HG02840 (cell line): ENCODE data around the gene JUN.
"Not testable (repeated sequence)": the region's sequence is repeated elsewhere in the genome, so short reads cannot be mapped to it uniquely, and the experiment has no call there.

Source experiments
- ATAC-seq: cut with Tn5 transposase; IDR thresholded peaks from one replicate; pipeline ENCODE4 v1.9.1; 2021; ENCODE audit warnings: mild to moderate bottlenecking, moderate library complexity, moderate number of reproducible peaks; ENCODE audit not compliant: unreplicated experiment, low FRiP score

The JUN gene

GRCh38 chr1:58809325-58810010 is 25.6 kb upstream of the JUN start:
- ATAC-seq, result no peak

DNA sequence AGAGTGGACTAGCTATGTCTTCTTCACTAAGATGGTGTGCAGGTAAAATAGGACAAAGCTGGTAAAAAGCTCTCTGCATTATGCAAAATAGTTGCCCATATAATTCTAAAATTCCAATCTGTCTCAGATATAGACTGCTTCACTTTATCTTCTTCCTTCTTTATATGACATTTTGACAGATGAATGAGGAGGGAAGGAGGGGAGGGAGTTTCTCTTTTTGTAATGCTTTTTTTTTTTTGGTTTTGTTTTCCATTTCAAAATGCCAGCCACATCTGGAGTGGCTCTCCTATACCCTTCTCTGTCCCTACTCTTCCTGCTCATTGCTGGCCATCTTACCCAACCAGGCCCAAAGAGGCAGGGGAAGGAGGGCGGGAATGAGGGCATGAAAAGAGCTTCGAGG is 24.2 kb upstream of the JUN start:
- ATAC-seq, result no peak

DNA sequence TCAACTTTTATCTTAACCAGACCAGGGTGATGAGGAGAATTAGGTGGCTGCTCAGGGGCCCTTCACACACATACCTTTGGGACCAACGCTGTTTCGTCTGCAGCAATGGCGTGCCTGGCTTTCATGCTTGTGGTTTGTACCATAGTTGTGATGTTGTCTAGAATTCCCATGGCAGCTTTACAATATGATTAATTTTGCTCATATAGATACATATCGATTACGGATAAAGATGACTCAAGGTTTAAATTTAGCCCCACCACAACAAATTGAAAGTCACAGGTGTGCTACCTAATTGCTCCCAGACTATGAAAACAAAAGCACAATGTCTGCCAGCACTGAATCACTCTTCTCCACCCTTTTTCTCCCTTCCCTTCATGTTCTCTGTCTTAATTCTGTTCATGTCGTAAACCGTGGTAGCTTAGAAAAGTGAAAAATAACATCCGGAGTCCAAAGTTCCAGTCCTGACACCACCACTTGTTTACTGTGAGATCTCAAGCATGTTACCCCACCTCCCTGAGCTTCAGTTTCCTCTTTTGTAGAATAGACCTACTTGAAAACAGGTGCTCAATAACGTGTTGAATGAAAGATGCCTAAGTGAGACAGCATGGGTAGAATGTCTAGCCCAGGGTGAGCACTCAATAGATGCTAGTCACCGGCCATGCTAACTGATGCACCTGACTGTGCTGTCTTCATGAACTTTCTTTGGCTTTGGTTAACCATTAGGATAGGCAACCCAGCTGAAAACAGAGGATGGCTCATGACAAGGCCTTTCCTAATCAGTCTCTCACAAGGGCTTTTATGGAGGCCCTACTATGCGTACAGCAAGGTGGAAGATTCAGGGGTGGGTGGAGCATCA is 22.1 kb upstream of the JUN start:
- ATAC-seq, result peak; percentile 57

GRCh38 chr1:58804853-58805565 is 21.2 kb upstream of the JUN start:
- ATAC-seq, result no peak

DNA sequence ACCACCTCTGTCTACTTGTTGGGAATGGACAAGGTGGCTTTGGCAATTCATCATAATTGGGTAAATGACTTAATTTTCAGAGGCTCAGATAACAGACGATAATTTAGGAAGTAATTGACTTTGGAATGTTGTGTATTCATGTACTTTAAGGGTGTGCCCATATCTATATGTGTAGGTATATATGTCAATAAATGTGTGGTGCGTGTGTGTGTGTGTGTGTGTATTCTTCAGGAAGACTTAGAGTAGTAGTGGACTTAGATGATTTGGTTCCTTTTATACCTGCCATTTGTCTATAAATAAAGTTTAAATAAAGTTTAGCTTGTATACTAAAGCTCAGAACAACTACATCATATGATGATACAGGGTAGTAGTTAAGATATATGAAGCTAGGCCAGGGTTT is 20.0 kb upstream of the JUN start:
- no peak for ATAC-seq

- ATAC-seq, result no peak
Measured at GRCh38 chr1:58802640-58803399, 19.0 kb upstream of the JUN start.

GRCh38 chr1:58801286-58801685 is 17.4 kb upstream of the JUN start:
- ATAC-seq, result not testable (repeated sequence)

DNA sequence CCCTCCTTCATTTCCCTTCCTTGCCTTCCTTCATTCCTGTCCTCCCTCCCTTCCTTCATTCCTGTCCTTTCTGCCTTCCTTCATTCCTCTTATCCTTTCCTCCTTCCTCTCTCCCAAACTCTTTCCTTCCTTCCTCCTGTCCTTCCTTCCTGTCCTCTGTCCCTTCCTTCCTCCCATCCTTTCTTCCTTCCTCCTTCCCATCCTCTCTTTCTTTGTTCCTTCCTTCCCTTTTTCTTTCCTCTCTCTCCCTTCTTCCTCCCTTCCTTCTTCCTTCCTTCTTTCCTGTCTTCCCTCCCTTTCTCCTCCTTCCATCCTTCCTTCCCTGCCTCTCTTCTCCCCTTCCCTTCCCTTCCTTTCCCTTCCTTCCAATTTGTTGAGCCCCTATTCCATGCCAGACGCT is 15.8 kb upstream of the JUN start:
- ATAC-seq, result no peak

DNA sequence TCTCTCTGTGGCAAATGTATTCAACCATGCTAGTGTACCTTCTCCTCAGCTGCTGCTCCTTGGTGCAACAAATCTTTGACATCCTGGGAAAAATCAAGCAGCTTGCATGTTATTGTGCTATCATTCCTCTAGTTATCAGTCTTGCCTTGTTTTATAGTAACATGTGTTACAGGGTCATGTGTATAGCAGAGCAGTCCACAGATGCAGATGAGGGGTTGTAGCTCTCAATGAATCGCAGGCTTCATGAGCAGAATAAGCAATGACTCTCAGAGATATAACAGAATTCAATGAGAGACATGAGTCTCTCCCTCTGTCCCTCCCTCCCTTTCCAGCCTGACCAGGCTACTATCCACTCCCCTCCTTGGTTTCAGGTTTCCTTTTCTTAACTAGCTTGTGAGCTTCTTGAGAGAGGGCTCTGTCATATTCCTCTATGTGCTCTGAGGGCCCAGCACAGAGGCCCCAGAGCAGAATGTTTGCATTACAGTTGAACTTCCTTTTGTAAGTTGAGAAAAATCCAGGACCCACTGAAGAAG is 15.1 kb upstream of the JUN start:
- ATAC-seq, result no peak

- no peak for ATAC-seq
Measured at GRCh38 chr1:58796416-58796815, 12.6 kb upstream of the JUN start.

- ATAC-seq, result no peak
Measured at GRCh38 chr1:58794585-58794984, 10.7 kb upstream of the JUN start.

DNA sequence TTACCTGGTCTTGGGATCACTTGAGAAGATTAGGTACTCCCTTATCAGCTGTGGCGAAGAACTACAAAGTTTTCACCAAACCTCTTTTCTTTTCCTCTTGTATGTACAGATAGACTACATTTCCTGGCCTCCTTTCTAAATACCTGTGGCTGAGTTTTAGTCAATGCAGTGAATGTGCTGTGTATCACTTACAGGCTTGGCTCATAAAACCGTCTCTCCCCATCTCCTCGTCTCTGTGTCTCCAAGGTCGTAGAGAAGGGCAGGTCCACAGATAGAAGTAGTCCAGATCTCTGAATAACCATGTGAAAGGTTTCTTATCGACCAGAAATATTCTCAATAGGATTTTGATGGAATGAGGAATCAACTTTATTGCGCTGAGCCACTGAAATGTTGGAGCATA is 9.0 kb upstream of the JUN start:
- no peak for ATAC-seq

DNA sequence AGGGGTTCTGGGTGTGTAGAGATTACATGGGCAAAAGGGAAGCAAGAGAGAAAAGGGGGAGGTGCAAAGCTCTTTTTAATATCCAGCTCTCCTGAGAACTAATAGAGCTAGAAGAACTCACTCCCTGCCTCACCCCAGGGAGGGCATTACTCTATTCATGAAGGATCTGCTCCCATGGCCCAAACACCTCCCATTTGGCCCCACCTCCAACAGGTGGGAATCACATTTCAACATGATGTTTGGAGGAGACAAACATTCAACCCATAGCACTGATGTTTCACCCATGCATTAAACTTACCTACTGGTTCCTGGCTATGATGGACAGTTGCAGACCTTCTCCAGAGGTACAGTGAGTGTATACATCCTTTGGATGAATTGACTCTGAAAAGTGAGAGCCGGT is 7.3 kb upstream of the JUN start:
- no peak for ATAC-seq

GRCh38 chr1:58789996-58790660 is 6.3 kb upstream of the JUN start:
- ATAC-seq, result no peak

DNA sequence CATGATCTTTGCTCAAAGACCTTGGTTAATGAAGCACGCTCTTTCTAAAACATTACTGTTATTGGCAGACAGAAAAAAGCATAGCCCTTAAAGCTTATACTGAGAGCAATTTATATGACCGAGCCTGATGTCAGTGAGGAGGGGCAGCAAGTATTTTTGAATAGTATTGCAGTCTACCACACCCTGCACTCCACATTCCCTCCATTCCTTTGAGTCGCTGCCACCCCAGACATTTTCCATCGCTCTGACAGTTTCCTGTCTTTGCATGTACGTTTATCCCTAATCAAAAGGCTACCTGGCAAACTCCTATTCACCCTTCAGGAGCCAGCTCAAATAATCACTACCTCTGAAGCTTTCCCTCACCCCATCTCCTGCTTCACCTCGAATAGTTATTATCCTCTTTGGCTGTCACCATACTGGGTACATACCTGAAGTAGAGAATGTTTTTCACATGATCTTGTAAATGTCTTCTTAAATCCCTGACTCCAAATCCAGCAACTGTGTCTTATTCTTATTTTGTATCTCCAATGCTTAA is 5.5 kb upstream of the JUN start:
- ATAC-seq, result no peak

- ATAC-seq, result no peak
Measured at GRCh38 chr1:58788259-58788658, 4.4 kb upstream of the JUN start.

DNA sequence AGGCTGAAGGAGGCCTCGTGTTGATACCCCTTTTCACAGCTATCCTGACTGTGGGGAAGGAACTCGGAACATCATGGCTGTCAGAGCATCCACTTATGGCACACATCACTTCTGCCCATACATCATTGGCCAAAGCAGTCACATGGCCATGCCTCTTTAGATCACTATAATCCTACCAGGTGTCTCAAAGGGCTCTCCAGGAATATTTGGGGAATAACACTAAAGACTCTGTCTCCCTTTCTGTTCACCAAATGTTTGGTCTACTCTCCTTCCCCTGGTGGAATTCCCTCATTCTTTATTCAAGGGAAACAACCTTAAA is 3.0 kb upstream of the JUN start:
- ATAC-seq, result no peak

DNA sequence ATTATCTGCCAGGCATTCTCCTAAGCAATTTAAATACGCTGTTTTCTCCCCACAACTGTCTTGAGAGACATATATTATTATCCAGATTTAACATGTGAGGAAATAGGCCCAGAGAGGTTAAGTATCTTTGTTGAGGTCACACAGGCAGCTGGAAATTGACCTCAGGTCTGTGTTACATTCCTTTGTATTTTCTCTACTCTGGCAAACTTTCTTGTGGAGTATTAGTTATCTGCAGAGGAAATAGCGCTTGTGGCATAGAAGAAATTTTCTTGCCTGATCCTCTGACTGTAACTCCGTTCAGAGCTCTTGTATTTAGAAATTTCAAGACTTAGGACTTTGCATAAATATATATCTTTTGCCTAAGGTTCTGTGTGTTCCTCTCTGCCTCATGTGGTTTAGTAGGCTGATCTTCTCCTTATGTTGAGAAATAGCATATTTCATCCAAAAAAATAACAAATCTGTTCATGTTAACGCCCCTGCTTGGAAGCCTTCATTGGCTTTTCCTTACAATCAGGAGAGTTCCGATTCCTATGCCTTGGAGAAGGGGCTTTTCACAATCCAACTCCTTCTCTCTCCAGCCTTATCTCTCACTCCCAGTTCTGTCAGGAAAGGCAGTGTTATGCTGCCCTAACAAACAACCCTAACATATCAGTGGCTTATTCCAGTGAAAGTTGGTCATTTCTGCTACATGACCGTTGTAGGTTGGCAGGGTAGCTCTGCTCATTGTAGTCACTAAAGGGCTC is 2.5 kb upstream of the JUN start:
- no peak for ATAC-seq

GRCh38 chr1:58785442-58786058 is 1.7 kb upstream of the JUN start:
- no peak for ATAC-seq
